C4-2B (cell line): ENCODE data around the gene DNAJC5.
A peak's percentile ranks its signal among the peaks of the same experiment; 100 is the strongest.

ENCODE experiments used
- CTCF ChIP-seq: fragments of 450-650 bp; conservative IDR thresholded peaks from 2 replicates; pipeline ENCODE4 v1.5.1; 2017; ENCODE audit warnings: mild to moderate bottlenecking
- ZFX ChIP-seq: fragments of 450-650 bp; IDR thresholded peaks from 2 replicates; pipeline ENCODE4 v1.6.1; 2017

DNA sequence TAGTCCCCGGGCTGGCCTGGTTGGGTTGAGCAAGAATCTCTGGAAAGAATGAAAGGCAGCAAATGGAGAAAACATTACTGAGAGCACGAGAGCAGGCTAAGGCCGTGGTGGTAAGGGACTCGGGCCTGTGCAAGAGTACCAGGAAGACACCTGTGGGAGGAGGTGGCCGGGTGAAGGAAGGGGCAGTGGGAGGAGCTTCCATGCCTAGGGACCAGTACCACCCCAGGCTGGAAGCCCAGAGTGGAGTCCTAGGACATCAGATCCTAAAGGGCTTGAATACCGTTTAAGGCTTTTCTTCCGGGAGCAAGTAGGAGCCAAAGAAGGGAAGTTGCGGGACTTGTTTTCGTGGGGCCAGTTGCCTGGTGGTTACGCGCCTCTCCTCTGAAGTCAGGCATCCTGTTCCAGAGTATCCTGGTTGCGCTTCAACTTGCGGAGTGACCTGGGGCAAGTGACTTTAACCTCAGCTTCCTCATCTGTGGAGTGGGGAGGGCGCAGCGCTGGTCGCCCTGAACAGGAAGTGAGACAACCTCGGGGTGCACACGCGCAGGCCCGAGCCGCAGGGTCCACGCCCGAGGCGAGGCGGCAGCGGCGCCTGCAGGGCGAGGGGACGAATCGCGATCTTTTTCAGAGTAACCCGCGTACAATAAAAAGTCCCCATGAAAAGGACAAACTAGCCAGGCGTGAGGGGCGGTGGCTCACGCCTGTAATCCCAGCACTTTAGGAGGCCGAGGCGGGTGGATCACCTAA, 31.0 kb upstream of the DNAJC5 start:
- peak; percentile 81; the same call in 1 of the 2 replicates for TF ChIP-seq CTCF
- peak; percentile 57; the same call in 1 of the 2 replicates for TF ChIP-seq ZFX
